GM12878 (cell line): Measurements from ENCODE around the gene PTGIS.

Experiments
- NFXL1 ChIP-seq: fragments of 450-650 bp; IDR thresholded peaks from 2 replicates; pipeline ENCODE4 v1.6.1; 2017; ENCODE audit warnings: antibody characterized with exemption, mild to moderate bottlenecking, borderline replicate concordance
- PKNOX1 ChIP-seq: fragments of 450-650 bp; IDR thresholded peaks from 2 replicates; pipeline ENCODE4 v1.6.1; 2016; ENCODE audit warnings: mild to moderate bottlenecking
- POLR2A ChIP-seq: IDR thresholded peaks from 2 replicates; pipeline ENCODE4 v1.6.1; 2011; ENCODE audit warnings: low read depth, mild to moderate bottlenecking, low read length
- RB1 ChIP-seq: fragments of 450-650 bp; formaldehyde crosslinking; IDR thresholded peaks from 2 replicates; pipeline ENCODE4 v1.6.1; 2017; ENCODE audit warnings: mild to moderate bottlenecking, borderline replicate concordance
- YY1 ChIP-seq: IDR thresholded peaks from 2 replicates; pipeline ENCODE4 v1.6.1; 2011; ENCODE audit warnings: low read depth, mild to moderate bottlenecking, low read length
- ZBTB11 ChIP-seq: fragments of 450-650 bp; formaldehyde crosslinking; IDR thresholded peaks from 2 replicates; pipeline ENCODE4 v1.5.0; 2022; ENCODE audit warnings: mild to moderate bottlenecking, missing genetic modification characterization
- TF ChIP-seq, protein P1 (sequence below): fragments of 150-350 bp; IDR thresholded peaks from 2 replicates; pipeline ENCODE4 v1.6.1; 2014; ENCODE audit warnings: mild to moderate bottlenecking, low read depth, low read length
- TF ChIP-seq, protein P2 (sequence below), 3 experiments: IDR thresholded peaks in 2 of 3; conservative IDR thresholded peaks in 1 of 3; 2 replicates each; pipeline ENCODE4 v1.5.1; 2011; ENCODE audit warnings: low read depth in 3 of 3, low read length in 3 of 3, mild to moderate bottlenecking in 3 of 3, control low read depth in 2 of 3, moderate library complexity in 2 of 3, inconsistent platforms in 1 of 3, mixed read lengths in 1 of 3; ENCODE audit not compliant: control insufficient read depth in 2 of 3, insufficient read depth in 1 of 3; ENCODE audit errors: extremely low read depth in 1 of 3
- TF ChIP-seq, protein P3 (sequence below): IDR thresholded peaks from 2 replicates; pipeline ENCODE4 v1.6.1; 2011; ENCODE audit warnings: low read depth, mild to moderate bottlenecking, low read length, moderate library complexity, borderline replicate concordance; ENCODE audit errors: extremely low read depth

DNA sequence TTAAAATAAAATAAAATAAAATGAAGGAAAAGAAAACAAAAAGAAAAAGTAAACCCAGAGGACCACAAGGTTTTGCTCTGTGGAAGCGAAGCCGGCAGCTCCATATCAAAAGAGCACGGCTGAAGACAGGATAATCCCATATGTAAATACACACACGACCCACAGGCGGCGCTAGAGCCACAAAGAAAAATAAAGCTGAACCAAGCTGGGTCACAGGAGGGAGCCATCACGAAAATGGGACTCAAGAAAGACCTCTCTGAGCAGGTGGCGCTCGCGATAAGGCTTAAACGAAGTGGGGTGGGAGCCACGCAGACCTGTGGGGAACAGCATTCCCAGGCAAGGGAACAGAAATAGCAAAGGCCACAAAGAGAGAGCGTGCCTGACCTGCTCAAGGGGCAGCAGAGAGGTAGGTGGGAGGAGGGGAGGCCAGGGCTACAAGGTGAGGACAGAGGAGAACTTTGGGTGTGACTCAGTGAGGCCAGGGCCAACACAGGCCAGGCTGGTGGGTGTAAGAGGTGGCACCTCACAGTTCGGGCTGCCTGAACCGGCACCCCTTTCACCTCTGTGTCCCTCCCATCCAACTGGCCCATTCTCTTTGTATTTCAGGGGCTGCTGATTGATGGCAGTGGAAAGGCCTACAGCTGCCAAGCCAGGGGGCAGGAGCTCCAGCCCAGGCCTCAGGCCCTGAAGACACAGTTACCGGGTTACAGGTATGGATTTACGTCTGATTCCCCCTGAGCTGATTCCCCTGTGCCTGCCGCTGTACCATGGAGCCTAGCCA is 26.0 kb downstream of the PTGIS start:
- TF ChIP-seq, protein P1, sequence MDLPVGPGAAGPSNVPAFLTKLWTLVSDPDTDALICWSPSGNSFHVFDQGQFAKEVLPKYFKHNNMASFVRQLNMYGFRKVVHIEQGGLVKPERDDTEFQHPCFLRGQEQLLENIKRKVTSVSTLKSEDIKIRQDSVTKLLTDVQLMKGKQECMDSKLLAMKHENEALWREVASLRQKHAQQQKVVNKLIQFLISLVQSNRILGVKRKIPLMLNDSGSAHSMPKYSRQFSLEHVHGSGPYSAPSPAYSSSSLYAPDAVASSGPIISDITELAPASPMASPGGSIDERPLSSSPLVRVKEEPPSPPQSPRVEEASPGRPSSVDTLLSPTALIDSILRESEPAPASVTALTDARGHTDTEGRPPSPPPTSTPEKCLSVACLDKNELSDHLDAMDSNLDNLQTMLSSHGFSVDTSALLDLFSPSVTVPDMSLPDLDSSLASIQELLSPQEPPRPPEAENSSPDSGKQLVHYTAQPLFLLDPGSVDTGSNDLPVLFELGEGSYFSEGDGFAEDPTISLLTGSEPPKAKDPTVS, result no peak
- TF ChIP-seq, protein P2, sequence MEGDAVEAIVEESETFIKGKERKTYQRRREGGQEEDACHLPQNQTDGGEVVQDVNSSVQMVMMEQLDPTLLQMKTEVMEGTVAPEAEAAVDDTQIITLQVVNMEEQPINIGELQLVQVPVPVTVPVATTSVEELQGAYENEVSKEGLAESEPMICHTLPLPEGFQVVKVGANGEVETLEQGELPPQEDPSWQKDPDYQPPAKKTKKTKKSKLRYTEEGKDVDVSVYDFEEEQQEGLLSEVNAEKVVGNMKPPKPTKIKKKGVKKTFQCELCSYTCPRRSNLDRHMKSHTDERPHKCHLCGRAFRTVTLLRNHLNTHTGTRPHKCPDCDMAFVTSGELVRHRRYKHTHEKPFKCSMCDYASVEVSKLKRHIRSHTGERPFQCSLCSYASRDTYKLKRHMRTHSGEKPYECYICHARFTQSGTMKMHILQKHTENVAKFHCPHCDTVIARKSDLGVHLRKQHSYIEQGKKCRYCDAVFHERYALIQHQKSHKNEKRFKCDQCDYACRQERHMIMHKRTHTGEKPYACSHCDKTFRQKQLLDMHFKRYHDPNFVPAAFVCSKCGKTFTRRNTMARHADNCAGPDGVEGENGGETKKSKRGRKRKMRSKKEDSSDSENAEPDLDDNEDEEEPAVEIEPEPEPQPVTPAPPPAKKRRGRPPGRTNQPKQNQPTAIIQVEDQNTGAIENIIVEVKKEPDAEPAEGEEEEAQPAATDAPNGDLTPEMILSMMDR (IDR thresholded peaks at IDR 0.05 in 2 of 3, conservative IDR thresholded peaks at IDR 0.05 in 1 of 3; ENCODE audit: control insufficient read depth in 2 of 3, extremely low read depth in 1 of 3, insufficient read depth in 1 of 3, low read depth in 3 of 3, low read length in 3 of 3), result peak; percentile 79 to 95 (median 95)
- TF ChIP-seq RB1, result no peak
- TF ChIP-seq, protein P3, sequence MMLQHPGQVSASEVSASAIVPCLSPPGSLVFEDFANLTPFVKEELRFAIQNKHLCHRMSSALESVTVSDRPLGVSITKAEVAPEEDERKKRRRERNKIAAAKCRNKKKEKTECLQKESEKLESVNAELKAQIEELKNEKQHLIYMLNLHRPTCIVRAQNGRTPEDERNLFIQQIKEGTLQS, result no peak
- TF ChIP-seq NFXL1, result no peak
- no peak for TF ChIP-seq PKNOX1
- no peak for TF ChIP-seq ZBTB11 (CRISPR knock-in tag)
- peak; percentile 78 for TF ChIP-seq YY1
- TF ChIP-seq POLR2A, result no peak
